GM12875 (cell line): ENCODE results near the gene P2RY2.

Experiments
- H3K4me3 ChIP-seq: one replicate; pipeline ENCODE4 v1.5.1; 2011; ENCODE audit warnings: low read depth, low read length, control low read depth
- CTCF ChIP-seq: IDR thresholded peaks from 2 replicates; pipeline ENCODE4 v1.5.1; 2011; ENCODE audit warnings: low read depth, mild to moderate bottlenecking, control low read depth, inconsistent platforms, low read length, moderate library complexity, borderline replicate concordance; ENCODE audit not compliant: insufficient read depth

The P2RY2 gene

DNA sequence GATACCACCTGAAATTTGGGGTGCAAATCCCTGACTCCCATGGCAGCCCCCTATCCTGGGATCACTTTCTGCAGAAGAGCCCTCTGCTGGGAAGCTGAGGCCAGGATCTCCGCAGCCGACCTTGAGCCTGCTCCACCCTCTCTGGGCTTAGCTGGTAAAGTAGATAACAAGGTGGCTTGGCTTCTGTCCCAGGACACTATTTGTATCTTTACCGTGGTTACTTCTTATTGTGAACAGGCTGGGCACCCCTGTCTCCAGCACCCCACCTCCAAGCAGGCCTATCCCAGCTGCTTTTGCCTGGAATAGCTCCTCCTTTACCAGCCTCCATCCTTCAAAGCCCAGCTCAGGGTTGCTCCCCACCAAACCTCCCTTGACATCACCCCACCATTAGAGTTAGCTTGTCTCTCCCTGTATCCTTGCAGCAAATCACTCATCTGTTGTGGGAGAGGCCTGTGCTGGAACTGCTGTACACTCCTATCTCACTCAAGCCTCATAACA is 35.2 kb upstream of the P2RY2 start:
- no peak overlapping the region for H3K4me3 ChIP-seq
- TF ChIP-seq CTCF, result no peak

GRCh38 chr11:73184953-73185671 is 33.0 kb upstream of the P2RY2 start:
- peak overlapping the region; percentile 23 for H3K4me3 ChIP-seq
- TF ChIP-seq CTCF, result peak; percentile 99

- no peak overlapping the region for H3K4me3 ChIP-seq
- no peak for TF ChIP-seq CTCF
Observed at GRCh38 chr11:73185680-73186293, 32.3 kb upstream of the P2RY2 start.

- H3K4me3 ChIP-seq, result no peak overlapping the region
- no peak for TF ChIP-seq CTCF
Observed at GRCh38 chr11:73186294-73186850, 31.7 kb upstream of the P2RY2 start.

GRCh38 chr11:73186886-73187285 is 31.2 kb upstream of the P2RY2 start:
- no peak overlapping the region for H3K4me3 ChIP-seq

GRCh38 chr11:73187854-73188253 is 30.2 kb upstream of the P2RY2 start:
- TF ChIP-seq CTCF, result no peak
- H3K4me3 ChIP-seq, result no peak overlapping the region

More at GRCh38 chr11:73186886-73187285, 31.2 kb upstream of the P2RY2 start:
- TF ChIP-seq CTCF, result no peak

DNA sequence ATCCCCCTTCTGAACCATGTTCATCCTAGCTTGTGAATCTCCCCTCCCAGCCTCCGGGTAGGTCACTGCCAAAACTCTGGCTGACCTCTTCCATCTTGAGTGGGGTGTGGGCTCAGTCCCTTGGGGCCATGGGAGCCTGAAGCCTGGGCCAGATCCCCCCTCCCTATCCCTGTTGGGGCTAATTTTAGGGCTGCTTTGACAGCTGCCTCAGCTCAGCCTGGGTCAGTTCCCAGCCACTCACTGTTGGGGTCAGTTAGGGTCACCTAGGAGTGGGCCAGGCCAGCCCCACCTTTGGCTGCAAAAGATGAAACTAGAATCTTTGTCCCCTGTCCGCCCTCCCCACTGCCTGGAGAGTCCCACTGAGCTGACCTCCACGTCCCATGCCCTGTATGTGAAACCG is 29.8 kb upstream of the P2RY2 start:
- no peak overlapping the region for H3K4me3 ChIP-seq
- no peak for TF ChIP-seq CTCF
